ENCODE measurements around the gene NCLN.
"Not testable (repeated sequence)": the region's sequence is repeated elsewhere in the genome, so short reads cannot be mapped to it uniquely, and the experiment has no call there.

Gene NCLN

GRCh38 chr19:3229888-3230496 is 44.3 kb downstream of the NCLN start:
- DNase-seq: no peak

GRCh38 chr19:3231288-3231687 is 45.6 kb downstream of the NCLN start:
- no peak for DNase-seq

DNA sequence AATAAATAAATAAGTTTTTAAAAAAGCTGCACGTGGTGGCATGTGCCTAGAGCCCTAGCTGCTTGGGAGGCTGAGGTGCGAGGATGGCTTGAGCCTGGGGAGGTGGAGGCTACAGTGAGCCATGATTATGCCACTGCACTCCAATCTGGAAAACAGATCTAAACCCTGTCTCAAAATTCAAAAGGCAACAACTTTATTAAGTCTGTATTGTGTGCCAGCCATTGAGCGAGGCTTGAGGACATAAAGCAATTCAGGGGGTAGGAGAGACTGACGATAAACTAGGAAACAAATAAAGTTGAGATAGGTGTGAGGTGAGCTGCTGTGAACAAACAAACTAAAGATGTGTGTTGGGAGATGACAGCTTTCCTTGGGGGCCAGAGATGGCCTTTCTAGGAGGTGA is 47.4 kb downstream of the NCLN start:
- DNase-seq: no peak

- DNase-seq: no peak
Observed at GRCh38 chr19:3233831-3234230, 48.1 kb downstream of the NCLN start.

- peak; percentile 23 for DNase-seq
Observed at GRCh38 chr19:3234800-3235199, 49.1 kb downstream of the NCLN start.

- DNase-seq: not testable (repeated sequence)
Observed at GRCh38 chr19:3235604-3236003, 49.9 kb downstream of the NCLN start.

DNA sequence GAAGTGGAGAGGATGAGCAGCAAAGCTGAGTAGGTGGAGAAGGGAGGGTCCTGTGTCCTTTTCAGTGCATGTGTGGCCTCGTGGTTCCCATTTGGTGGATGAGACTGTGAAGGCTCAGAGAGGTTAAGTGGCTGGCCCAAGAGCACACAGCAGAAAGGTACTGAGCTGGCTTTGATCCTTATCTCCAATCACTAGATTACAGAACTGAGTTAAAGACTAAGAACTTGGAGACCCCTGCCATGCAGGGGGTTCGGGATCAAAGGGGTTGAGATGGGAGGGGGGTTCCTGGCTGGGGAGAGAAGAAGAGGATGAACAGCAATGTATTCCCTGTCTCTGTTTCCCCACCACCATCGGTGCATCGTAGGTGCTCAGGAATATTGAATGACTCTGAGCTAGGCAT is 50.5 kb downstream of the NCLN start:
- no peak for DNase-seq

- no peak for DNase-seq
Observed at GRCh38 chr19:3238066-3238561, 52.4 kb downstream of the NCLN start.

- DNase-seq: no peak
Observed at GRCh38 chr19:3239367-3239766, 53.6 kb downstream of the NCLN start.

- peak; percentile 49 for DNase-seq
Observed at GRCh38 chr19:3243819-3244700, 58.3 kb downstream of the NCLN start.

DNA sequence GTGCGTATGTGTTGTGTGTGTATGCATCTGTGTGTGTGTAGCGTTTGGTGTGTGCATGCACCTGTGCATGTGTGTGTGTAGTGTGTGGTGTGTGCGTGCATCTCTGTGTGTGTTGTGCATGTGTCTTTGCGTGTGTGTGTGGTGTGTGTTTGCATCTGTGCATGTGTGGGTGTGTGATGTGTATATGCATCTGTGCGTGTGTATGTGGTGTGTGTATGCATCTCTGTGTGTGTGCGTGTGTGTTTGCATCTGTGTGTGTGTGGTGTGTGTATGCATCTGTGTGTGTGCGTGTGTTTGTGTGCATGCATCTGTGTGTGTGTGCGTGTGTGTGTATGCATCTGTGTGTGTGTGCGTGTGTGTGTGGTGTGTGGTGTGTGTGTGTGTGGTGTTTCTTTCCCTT is 59.3 kb downstream of the NCLN start:
- no peak for DNase-seq

- DNase-seq: no peak
Observed at GRCh38 chr19:3248728-3249326, 63.1 kb downstream of the NCLN start.

- no peak for DNase-seq
Observed at GRCh38 chr19:3249408-3249807, 63.7 kb downstream of the NCLN start.

- DNase-seq: peak; percentile 52
Observed at GRCh38 chr19:3250675-3251074, 64.9 kb downstream of the NCLN start.

DNA sequence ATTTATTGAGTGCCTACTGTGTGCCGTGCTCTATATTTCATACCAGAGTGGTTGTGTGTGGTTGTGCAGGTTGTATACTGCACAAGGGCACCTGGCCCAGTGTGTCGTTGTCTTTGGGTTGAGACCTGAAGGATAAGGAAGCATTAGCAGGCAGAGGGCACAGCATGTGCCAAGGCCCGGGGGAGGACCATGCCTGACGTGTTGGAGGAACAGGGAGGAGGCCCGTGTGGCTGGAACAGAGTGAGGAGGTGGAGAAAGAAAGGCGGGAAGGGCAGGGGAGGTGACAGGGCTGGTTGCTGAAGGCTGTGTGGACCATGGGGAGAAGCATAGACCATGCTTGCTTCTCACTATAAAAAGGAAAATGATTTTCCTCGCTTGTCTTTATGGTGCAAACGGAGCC is 65.5 kb downstream of the NCLN start:
- no peak for DNase-seq

DNA sequence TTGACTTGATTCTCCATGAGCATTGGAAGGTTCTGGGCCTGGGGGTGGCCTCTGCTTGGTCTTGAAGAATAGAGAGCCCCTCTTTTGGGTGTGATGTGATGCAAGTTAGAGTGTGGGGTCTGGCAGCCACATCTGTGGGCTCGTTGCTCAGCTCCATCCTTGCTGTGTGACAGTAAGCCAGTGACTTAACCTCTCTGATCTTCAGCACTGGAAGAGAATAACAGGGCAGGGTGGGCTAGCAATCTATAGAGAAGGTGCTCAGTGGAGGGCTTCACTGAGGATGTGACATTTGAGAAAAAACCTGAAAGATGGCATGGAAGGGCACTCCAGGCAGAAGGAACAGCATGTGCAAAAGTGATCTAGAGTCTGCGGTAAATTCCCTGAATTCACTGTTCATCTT is 66.9 kb downstream of the NCLN start:
- no peak for DNase-seq

DNA sequence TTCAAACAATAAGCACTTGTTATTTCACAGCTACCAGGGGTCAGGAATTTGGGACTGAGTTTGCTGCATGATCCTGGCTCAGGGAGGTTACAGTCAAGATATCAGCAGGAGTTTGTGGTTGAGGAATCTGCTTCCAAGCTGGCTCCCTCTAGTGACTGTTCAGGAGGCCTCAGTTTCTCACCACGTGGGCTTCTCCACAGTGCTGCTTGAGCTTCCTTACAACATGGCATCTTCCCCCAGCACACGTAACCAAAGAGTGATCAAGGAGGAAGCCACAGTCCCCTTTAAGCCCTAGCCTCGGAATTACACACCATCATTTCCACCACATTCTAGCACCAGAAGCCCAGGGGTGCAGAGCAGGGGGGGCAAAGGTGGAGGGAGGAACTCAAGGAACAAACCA is 67.5 kb downstream of the NCLN start:
- DNase-seq: no peak

DNA sequence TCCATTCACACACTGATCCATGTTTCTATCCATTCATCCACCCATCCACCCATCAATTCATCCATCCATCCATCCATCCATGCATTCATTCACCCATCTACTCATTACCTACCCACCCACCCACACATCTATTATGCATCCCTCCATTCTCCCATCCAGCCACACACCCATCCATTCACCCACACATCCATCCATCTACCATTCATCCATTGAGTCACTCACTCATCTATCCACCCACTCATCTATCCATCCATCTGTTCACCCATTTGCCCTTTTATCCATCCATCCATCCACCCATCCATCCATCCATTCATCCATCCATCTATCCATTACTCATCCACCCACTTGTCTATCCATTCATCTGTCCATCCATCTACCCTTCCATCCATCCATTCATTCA is 68.8 kb downstream of the NCLN start:
- no peak for DNase-seq

DNA sequence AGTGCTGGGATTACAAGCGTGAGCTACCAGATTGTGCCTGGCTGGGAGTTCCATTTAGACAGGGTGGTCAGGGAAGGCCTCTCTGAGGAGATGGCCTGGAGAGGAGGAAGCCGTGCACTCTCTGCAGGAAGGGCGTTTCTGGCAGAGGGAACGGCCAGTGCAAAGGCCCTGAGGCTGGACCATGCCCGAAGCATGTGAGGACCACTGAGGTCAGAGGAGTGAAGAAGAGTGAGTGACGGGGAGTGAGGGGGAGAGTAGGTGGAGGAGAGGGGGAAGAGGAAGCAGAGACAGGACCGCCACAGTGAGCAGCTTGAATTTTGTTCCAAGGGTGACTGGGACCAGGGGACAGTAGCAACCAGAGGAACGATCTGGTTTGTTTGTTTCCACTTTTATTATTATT is 71.3 kb downstream of the NCLN start:
- DNase-seq: no peak
